Measurements from ENCODE around the gene THBS2.

THBS2 gene

GRCh38 chr6:169251371-169251802 lies 2.3 kb downstream of the THBS2 start:
- WGBS, result 60% methylated on average over 6 of the region's 6 CpGs
- Histone ChIP-seq H4K91ac (ENCODE audit: low read length) (no peak overlapping the region), H4K8ac (ENCODE audit: low read length) (no peak overlapping the region), H3K4me2 (ENCODE audit: low read length, poor library complexity, severe bottlenecking) (no peak overlapping the region), H3K27me3 (ENCODE audit: control insufficient read depth in 1 of 2, insufficient read depth in 1 of 2, low read length in 2 of 2) (peaks cover 0 to 9% of the 10 kb centered on the region in 2 experiments), H2AFZ (ENCODE audit: low read depth, low read length) (no peak overlapping the region), H3K4ac (ENCODE audit: low read depth in 1 of 2, low read length in 2 of 2) (no peak overlapping the region), H3K23ac (ENCODE audit: low read length in 2 of 2) (no peak overlapping the region), H2AK5ac (ENCODE audit: low read length, severe bottlenecking) (no peak overlapping the region), H3K18ac (ENCODE audit: low read depth in 1 of 2, low read length in 2 of 2) (no peak overlapping the region), H3K9me3 (ENCODE audit: control insufficient read depth, low read length) (peaks cover 5% of the 10 kb centered on the region), H3K36me3 (ENCODE audit: control insufficient read depth in 1 of 2, insufficient read depth in 2 of 2, low read depth in 1 of 2, low read length in 2 of 2) (peaks cover 26 to 61% of the 10 kb centered on the region in 2 experiments), H3K79me1 (replicated peaks; ENCODE audit: low read length, poor library complexity, severe bottlenecking) (no peaks in the 10 kb centered on the region), H2BK120ac (ENCODE audit: low read depth, low read length) (no peak overlapping the region), H3K14ac (ENCODE audit: low read length in 2 of 2) (no peak overlapping the region), H3K4me1 (ENCODE audit: control insufficient read depth, insufficient read depth, low read depth, low read length) (peaks cover 18% of the 10 kb centered on the region), H2BK15ac (ENCODE audit: low read depth, poor library complexity, severe bottlenecking) (no peak overlapping the region), H2BK12ac (ENCODE audit: low read length in 2 of 2) (no peak overlapping the region), H2BK5ac (ENCODE audit: low read depth, low read length, poor library complexity, severe bottlenecking) (no peak overlapping the region), H3K9ac (ENCODE audit: low read length) (peak overlapping the region; percentile 99), H3K4me3 (ENCODE audit: insufficient read depth in 1 of 2, low read depth in 1 of 2, low read length in 2 of 2) (peak overlapping the region in 1 of 2 experiments; percentile 98), H3K27ac (ENCODE audit: low read length, poor library complexity, severe bottlenecking) (no peak overlapping the region)
- DNase-seq, result no peak

GRCh38 chr6:169250660-169251059 lies 3.0 kb downstream of the THBS2 start:
- no peak overlapping the region for H2BK15ac ChIP-seq (ENCODE audit: low read depth, poor library complexity, severe bottlenecking)
- peaks cover 18% of the 10 kb centered on the region for H3K4me1 ChIP-seq (ENCODE audit: control insufficient read depth, insufficient read depth, low read depth, low read length)
- no peak overlapping the region for H4K91ac ChIP-seq (ENCODE audit: low read length)
- peak; percentile 17 for DNase-seq
- peak overlapping the region; percentile 43 for H3K27ac ChIP-seq (ENCODE audit: low read length, poor library complexity, severe bottlenecking)
- no peak overlapping the region for H3K4me2 ChIP-seq (ENCODE audit: low read length, poor library complexity, severe bottlenecking)
- H3K14ac ChIP-seq (ENCODE audit: low read length in 2 of 2), result no peak overlapping the region
- no peak overlapping the region for H3K4ac ChIP-seq (ENCODE audit: low read depth in 1 of 2, low read length in 2 of 2)
- peaks cover 0 to 5% of the 10 kb centered on the region in 2 experiments for H3K27me3 ChIP-seq (ENCODE audit: control insufficient read depth in 1 of 2, insufficient read depth in 1 of 2, low read length in 2 of 2)
- H3K36me3 ChIP-seq (ENCODE audit: control insufficient read depth in 1 of 2, insufficient read depth in 2 of 2, low read depth in 1 of 2, low read length in 2 of 2), result peaks cover 26 to 69% of the 10 kb centered on the region in 2 experiments
- no peaks in the 10 kb centered on the region for H3K79me1 ChIP-seq (replicated peaks; ENCODE audit: low read length, poor library complexity, severe bottlenecking)
- H4K8ac ChIP-seq (ENCODE audit: low read length), result no peak overlapping the region
- no peak overlapping the region for H2BK120ac ChIP-seq (ENCODE audit: low read depth, low read length)
- H3K23ac ChIP-seq (ENCODE audit: low read length in 2 of 2), result no peak overlapping the region
- peak overlapping the region; percentile 99 for H3K9ac ChIP-seq (ENCODE audit: low read length)
- H3K18ac ChIP-seq (ENCODE audit: low read depth in 1 of 2, low read length in 2 of 2), result no peak overlapping the region
- peaks cover 5% of the 10 kb centered on the region for H3K9me3 ChIP-seq (ENCODE audit: control insufficient read depth, low read length)
- no peak overlapping the region for H2AK5ac ChIP-seq (ENCODE audit: low read length, severe bottlenecking)
- peak overlapping the region in 1 of 2 experiments; percentile 98 for H3K4me3 ChIP-seq (ENCODE audit: insufficient read depth in 1 of 2, low read depth in 1 of 2, low read length in 2 of 2)
- H2BK12ac ChIP-seq (ENCODE audit: low read length in 2 of 2), result no peak overlapping the region
- H2BK5ac ChIP-seq (ENCODE audit: low read depth, low read length, poor library complexity, severe bottlenecking), result no peak overlapping the region
- 64% methylated on average over 3 of the region's 5 CpGs for WGBS
- no peak overlapping the region for H2AFZ ChIP-seq (ENCODE audit: low read depth, low read length)

GRCh38 chr6:169249057-169249456 lies 4.6 kb downstream of the THBS2 start:
- no peak overlapping the region for H3K4me2 ChIP-seq (ENCODE audit: low read length, poor library complexity, severe bottlenecking)
- H2AK5ac ChIP-seq (ENCODE audit: low read length, severe bottlenecking), result no peak overlapping the region
- H2BK12ac ChIP-seq (ENCODE audit: low read length in 2 of 2), result no peak overlapping the region
- H2BK15ac ChIP-seq (ENCODE audit: low read depth, poor library complexity, severe bottlenecking), result no peak overlapping the region
- H3K14ac ChIP-seq (ENCODE audit: low read length in 2 of 2), result no peak overlapping the region
- H3K9ac ChIP-seq (ENCODE audit: low read length), result no peak overlapping the region
- H4K8ac ChIP-seq (ENCODE audit: low read length), result no peak overlapping the region
- peaks cover 5% of the 10 kb centered on the region for H3K9me3 ChIP-seq (ENCODE audit: control insufficient read depth, low read length)
- DNase-seq, result no peak
- peaks cover 12% of the 10 kb centered on the region for H3K4me1 ChIP-seq (ENCODE audit: control insufficient read depth, insufficient read depth, low read depth, low read length)
- H3K18ac ChIP-seq (ENCODE audit: low read depth in 1 of 2, low read length in 2 of 2), result no peak overlapping the region
- peaks cover 33 to 84% of the 10 kb centered on the region in 2 experiments for H3K36me3 ChIP-seq (ENCODE audit: control insufficient read depth in 1 of 2, insufficient read depth in 2 of 2, low read depth in 1 of 2, low read length in 2 of 2)
- H4K91ac ChIP-seq (ENCODE audit: low read length), result no peak overlapping the region
- H3K79me1 ChIP-seq (replicated peaks; ENCODE audit: low read length, poor library complexity, severe bottlenecking), result no peaks in the 10 kb centered on the region
- no peak overlapping the region for H3K27ac ChIP-seq (ENCODE audit: low read length, poor library complexity, severe bottlenecking)
- no peak overlapping the region for H3K4ac ChIP-seq (ENCODE audit: low read depth in 1 of 2, low read length in 2 of 2)
- no peak overlapping the region for H3K4me3 ChIP-seq (ENCODE audit: insufficient read depth in 1 of 2, low read depth in 1 of 2, low read length in 2 of 2)
- no peaks in the 10 kb centered on the region for H3K27me3 ChIP-seq (ENCODE audit: control insufficient read depth in 1 of 2, insufficient read depth in 1 of 2, low read length in 2 of 2)
- no peak overlapping the region for H3K23ac ChIP-seq (ENCODE audit: low read length in 2 of 2)
- no peak overlapping the region for H2AFZ ChIP-seq (ENCODE audit: low read depth, low read length)
- 90% methylated on average over 16 of the region's 16 CpGs for WGBS
- H2BK120ac ChIP-seq (ENCODE audit: low read depth, low read length), result no peak overlapping the region
- H2BK5ac ChIP-seq (ENCODE audit: low read depth, low read length, poor library complexity, severe bottlenecking), result no peak overlapping the region

- H3K14ac ChIP-seq (ENCODE audit: low read length in 2 of 2), result no peak overlapping the region
- H3K4me3 ChIP-seq (ENCODE audit: insufficient read depth in 1 of 2, low read depth in 1 of 2, low read length in 2 of 2), result no peak overlapping the region
- H3K9ac ChIP-seq (ENCODE audit: low read length), result no peak overlapping the region
- H3K79me1 ChIP-seq (replicated peaks; ENCODE audit: low read length, poor library complexity, severe bottlenecking), result no peaks in the 10 kb centered on the region
- H2BK12ac ChIP-seq (ENCODE audit: low read length in 2 of 2), result no peak overlapping the region
- 96% methylated on average over 36 of the region's 36 CpGs for WGBS
- no peak overlapping the region for H2BK5ac ChIP-seq (ENCODE audit: low read depth, low read length, poor library complexity, severe bottlenecking)
- no peak overlapping the region for H4K8ac ChIP-seq (ENCODE audit: low read length)
- H2AFZ ChIP-seq (ENCODE audit: low read depth, low read length), result no peak overlapping the region
- H3K18ac ChIP-seq (ENCODE audit: low read depth in 1 of 2, low read length in 2 of 2), result no peak overlapping the region
- H3K27ac ChIP-seq (ENCODE audit: low read length, poor library complexity, severe bottlenecking), result no peak overlapping the region
- peaks cover 5% of the 10 kb centered on the region for H3K9me3 ChIP-seq (ENCODE audit: control insufficient read depth, low read length)
- H4K91ac ChIP-seq (ENCODE audit: low read length), result peak overlapping the region; percentile 21
- peaks cover 33 to 89% of the 10 kb centered on the region in 2 experiments for H3K36me3 ChIP-seq (ENCODE audit: control insufficient read depth in 1 of 2, insufficient read depth in 2 of 2, low read depth in 1 of 2, low read length in 2 of 2)
- no peak overlapping the region for H3K23ac ChIP-seq (ENCODE audit: low read length in 2 of 2)
- H3K4me2 ChIP-seq (ENCODE audit: low read length, poor library complexity, severe bottlenecking), result no peak overlapping the region
- H2AK5ac ChIP-seq (ENCODE audit: low read length, severe bottlenecking), result no peak overlapping the region
- no peak for DNase-seq
- H2BK15ac ChIP-seq (ENCODE audit: low read depth, poor library complexity, severe bottlenecking), result no peak overlapping the region
- H3K4ac ChIP-seq (ENCODE audit: low read depth in 1 of 2, low read length in 2 of 2), result no peak overlapping the region
- H3K27me3 ChIP-seq (ENCODE audit: control insufficient read depth in 1 of 2, insufficient read depth in 1 of 2, low read length in 2 of 2), result no peaks in the 10 kb centered on the region
- H3K4me1 ChIP-seq (ENCODE audit: control insufficient read depth, insufficient read depth, low read depth, low read length), result peaks cover 12% of the 10 kb centered on the region
- no peak overlapping the region for H2BK120ac ChIP-seq (ENCODE audit: low read depth, low read length)
Observed at GRCh38 chr6:169248521-169248971, 5.1 kb downstream of the THBS2 start.
